ENCODE data around the gene TENM4. TPM values are rescaled to one million over a fixed set of nuclear protein-coding genes. Genes with fewer than 3 reads are reported as not detected.

Gene TENM4
- total and polyA plus RNA-seq, 2 of the 8 experiments (the other 6 are each of a cell fraction or from before 2014, with no cell fraction given): 3.5 to 7.2 TPM

DNA sequence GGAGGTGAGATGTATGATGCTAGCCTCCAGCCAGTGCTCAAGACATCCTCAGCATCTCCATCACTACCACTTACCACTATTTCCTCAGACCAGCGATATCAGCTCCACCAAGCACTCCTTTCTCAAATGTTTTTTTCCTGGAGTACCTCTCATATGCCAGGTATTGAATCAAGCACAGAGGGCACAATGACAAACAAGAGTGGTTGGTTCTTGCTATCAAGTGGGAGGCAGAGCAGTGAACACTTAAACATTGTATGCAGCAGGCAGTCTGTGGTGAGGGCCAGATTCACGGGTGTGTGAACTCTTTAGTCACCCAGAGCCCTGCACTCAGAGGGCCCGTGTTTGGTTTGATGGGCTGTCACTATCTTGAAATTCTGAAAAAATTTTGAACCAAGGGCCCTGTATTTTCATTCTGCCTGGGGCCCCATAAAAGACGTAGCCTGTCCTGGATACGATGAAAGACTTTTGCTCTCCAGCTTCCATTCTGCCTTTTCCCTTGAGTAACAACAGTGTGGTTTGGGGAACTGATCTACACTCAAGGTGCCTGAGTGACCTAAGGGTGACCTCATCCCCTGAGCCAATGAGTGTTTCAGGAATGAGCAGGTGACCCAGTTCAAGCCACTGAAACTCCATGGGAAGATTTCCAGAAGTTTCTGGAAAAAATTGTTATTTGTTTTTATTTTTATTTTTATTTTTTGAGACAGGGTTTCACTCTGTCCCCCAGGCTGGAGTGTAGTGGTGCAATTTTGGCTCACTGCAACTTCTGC, 517.8 kb downstream of the TENM4 start:
- Histone ChIP-seq H2BK120ac (replicated peaks; ENCODE audit: low read depth, low read length) (no peak overlapping the region), H3K23ac (ENCODE audit: insufficient read length) (no peak overlapping the region), H3K18ac (ENCODE audit: extremely low read depth, low read length) (no peak overlapping the region), H3K14ac (ENCODE audit: insufficient read length) (no peak overlapping the region), H4K8ac (ENCODE audit: extremely low read depth, insufficient read depth, low read length) (no peak overlapping the region), H3K23me2 (ENCODE audit: low read depth, low read length) (no peaks in the 10 kb centered on the region), H3K4me1 (replicated peaks in 1 of 4; ENCODE audit: control insufficient read depth in 3 of 4, insufficient read depth in 4 of 4, low read length in 3 of 4) (peaks cover 0 to 3% (median 1%) of the 10 kb centered on the region in 4 experiments; a peak in 3 of 7 replicates), H2AFZ (ENCODE audit: low read length) (no peak overlapping the region), H3K27me3 (replicated peaks in 1 of 4; ENCODE audit: control insufficient read depth in 3 of 4, extremely low read depth in 1 of 4, insufficient read depth in 3 of 4, low read length in 3 of 4) (peaks cover 9 to 15% (median 13%) of the 10 kb centered on the region in 4 experiments), H3K9me3 (ENCODE audit: insufficient read depth in 2 of 2, low read depth in 1 of 2, low read length in 1 of 2) (no peaks in the 10 kb centered on the region), H3K79me1 (ENCODE audit: low read depth, low read length) (no peaks in the 10 kb centered on the region), H3K4me2 (ENCODE audit: insufficient read depth in 1 of 2, low read depth in 2 of 2, low read length in 2 of 2) (no peak overlapping the region), H4K20me1 (replicated peaks in 1 of 2; ENCODE audit: control insufficient read depth in 1 of 2, insufficient read depth in 2 of 2, low read length in 2 of 2) (no peaks in the 10 kb centered on the region), H4K91ac (replicated peaks; ENCODE audit: insufficient read length, low read length) (no peak overlapping the region), H2AK5ac (ENCODE audit: low read depth, low read length) (no peak overlapping the region), H2BK5ac (ENCODE audit: low read depth, low read length) (no peak overlapping the region), H2BK12ac (ENCODE audit: low read depth, low read length) (no peak overlapping the region), H2BK15ac (ENCODE audit: low read length) (no peak overlapping the region), H2BK20ac (ENCODE audit: low read length) (no peak overlapping the region), H3K56ac (replicated peaks; ENCODE audit: insufficient read length, low read depth, low read length) (no peak overlapping the region), H3K4ac (replicated peaks; ENCODE audit: insufficient read length, low read depth, low read length) (no peak overlapping the region), H3K79me2 (ENCODE audit: control insufficient read depth in 1 of 2, insufficient read depth in 2 of 2, low read length in 2 of 2) (no peaks in the 10 kb centered on the region), H4K5ac (ENCODE audit: insufficient read length, low read depth, low read length) (no peak overlapping the region), H3K36me3 (ENCODE audit: control insufficient read depth in 2 of 4, insufficient read depth in 4 of 4, low read length in 3 of 4) (no peaks in the 10 kb centered on the region), H3K27ac (ENCODE audit: low read depth, low read length) (no peak overlapping the region), H3K4me3 (ENCODE audit: extremely low read depth in 1 of 4, insufficient read depth in 2 of 4, low read depth in 3 of 4, low read length in 4 of 4) (no peak overlapping the region), H3K9ac (replicated peaks in 1 of 4; ENCODE audit: extremely low read depth in 1 of 4, low read depth in 3 of 4, low read length in 3 of 4) (no peak overlapping the region)
- FAIRE-seq (no peak), DNase-seq (ENCODE audit: low read depth in 1 of 2, low spot score in 2 of 2) (no peak)
- 96% methylated on average over 5 of the region's 5 CpGs; no CpG with 5 or more reads in 1 of the 2 experiments for WGBS, 2 experiments (ENCODE audit: extremely low coverage in 1 of 2, insufficient coverage in 1 of 2, insufficient read length in 1 of 2, insufficient replicate concordance in 2 of 2, low coverage in 1 of 2, low lambda C conversion rate in 2 of 2, missing lambda C conversion rate in 1 of 2)
- CTCF ChIA-PET (ENCODE audit: partially characterized antibody): no interaction called here
- POLR2A ChIA-PET (ENCODE audit: partially characterized antibody): no interaction called here
- TF ChIP-seq POLR2A (IDR thresholded peaks at IDR 0.05; ENCODE audit: control extremely low read depth in 1 of 2, low read depth in 2 of 2, low read length in 2 of 2): no peak
